HepG2 (cell line): ENCODE measurements around the gene SAMD4A. TPM values are rescaled to one million over a fixed set of nuclear protein-coding genes. Genes with fewer than 3 reads are reported as not detected.

ENCODE experiments used
- BCL6 ChIP-seq: IDR thresholded peaks from 2 replicates; pipeline ENCODE4 v1.6.1; 2016; ENCODE audit warnings: missing genetic modification reagents, missing compliant biosample characterization
- CBX1 ChIP-seq: IDR thresholded peaks from one replicate; pipeline ENCODE4 v1.6.1; 2016; ENCODE audit warnings: antibody characterized with exemption, low read depth
- CC2D1A ChIP-seq: sonication (generic); formaldehyde crosslinking; IDR thresholded peaks from 2 replicates; pipeline ENCODE4 v1.8.1; 2023; ENCODE audit warnings: mild to moderate bottlenecking, missing genetic modification reagents
- MYNN ChIP-seq: sonication (generic); formaldehyde crosslinking; IDR thresholded peaks from 2 replicates; pipeline ENCODE4 v1.4.0; 2020; ENCODE audit warnings: mild to moderate bottlenecking, low read depth, missing genetic modification reagents
- THYN1 ChIP-seq: sonication (generic); formaldehyde crosslinking; IDR thresholded peaks from 2 replicates; pipeline ENCODE4 v1.8.1; 2023; ENCODE audit warnings: low read depth, mild to moderate bottlenecking, moderate library complexity, missing genetic modification reagents, borderline replicate concordance
- ZBTB21 ChIP-seq: sonication (generic); formaldehyde crosslinking; IDR thresholded peaks from 2 replicates; pipeline ENCODE4 v1.4.0; 2020; ENCODE audit warnings: missing genetic modification reagents
- ZNF264 ChIP-seq: sonication (generic); formaldehyde crosslinking; IDR thresholded peaks from 2 replicates; pipeline ENCODE4 v1.4.0; 2020; ENCODE audit warnings: missing genetic modification reagents
- ZNF282 ChIP-seq: fragments of 450-650 bp; IDR thresholded peaks from 2 replicates; pipeline ENCODE4 v1.6.1; 2018; ENCODE audit not compliant: partially characterized antibody
- ZNF598 ChIP-seq: sonication (generic); formaldehyde crosslinking; IDR thresholded peaks from 2 replicates; pipeline ENCODE4 v1.5.1; 2020; ENCODE audit warnings: mild to moderate bottlenecking, missing genetic modification reagents, borderline replicate concordance
- polyA plus RNA-seq, 8 experiments: library from polyadenylated mRNA; depleted of rRNA in 3 of 8; stranded (reverse) in 7 of 8; unstranded in 1 of 8; fragments of >200 nt; fragmentation: Illumina TruSeq in 4 of 8; extraction: Trizol in 4 of 8; gene quantifications; 2 replicates each; pipeline versions ENCODE4 v1.2.1 to v1.2.3, GENCODE V29; 2011 to 2016; ENCODE audit warnings: low read depth in 4 of 8, missing spikeins in 1 of 8, mixed read lengths in 1 of 8; ENCODE audit not compliant: insufficient read depth in 1 of 8
- total RNA-seq, 5 experiments: library from RNA; depleted of rRNA; stranded (reverse); fragments of >200 nt; fragmentation: Illumina TruSeq; extraction: Trizol; gene quantifications; 2 replicates each; pipeline ENCODE4 v1.2.3, GENCODE V29; 2016; ENCODE audit warnings: low read depth in 1 of 5
- TF ChIP-seq, protein P1 (sequence below), 2 experiments: fragments of 450-650 bp in 1 of 2; sonication (generic) in 1 of 2; formaldehyde crosslinking in 1 of 2; IDR thresholded peaks; 2 replicates each; pipeline versions ENCODE4 v1.6.1 to v1.8.0; 2016 to 2022; ENCODE audit warnings: antibody characterized with exemption in 1 of 2, mild to moderate bottlenecking in 1 of 2, missing genetic modification reagents in 1 of 2
- TF ChIP-seq, protein P2 (sequence below): sonication (generic); formaldehyde crosslinking; IDR thresholded peaks from 2 replicates; pipeline ENCODE4 v1.8.0; 2022; ENCODE audit warnings: low read depth, missing genetic modification reagents
- TF ChIP-seq, protein P3 (sequence below): sonication (generic); formaldehyde crosslinking; IDR thresholded peaks from 2 replicates; pipeline ENCODE4 v1.4.0; 2020; ENCODE audit warnings: missing genetic modification reagents, low read depth, mild to moderate bottlenecking, borderline replicate concordance
- TF ChIP-seq, protein P4 (sequence below): sonication (generic); formaldehyde crosslinking; IDR thresholded peaks from 2 replicates; pipeline ENCODE4 v1.5.0; 2020; ENCODE audit warnings: mild to moderate bottlenecking, missing genetic modification reagents

Gene SAMD4A
- total and polyA plus RNA-seq, 2 of the 13 experiments (the other 11 are each of a cell fraction or from before 2014, with no cell fraction given), result 11.8 to 13.0 TPM

DNA sequence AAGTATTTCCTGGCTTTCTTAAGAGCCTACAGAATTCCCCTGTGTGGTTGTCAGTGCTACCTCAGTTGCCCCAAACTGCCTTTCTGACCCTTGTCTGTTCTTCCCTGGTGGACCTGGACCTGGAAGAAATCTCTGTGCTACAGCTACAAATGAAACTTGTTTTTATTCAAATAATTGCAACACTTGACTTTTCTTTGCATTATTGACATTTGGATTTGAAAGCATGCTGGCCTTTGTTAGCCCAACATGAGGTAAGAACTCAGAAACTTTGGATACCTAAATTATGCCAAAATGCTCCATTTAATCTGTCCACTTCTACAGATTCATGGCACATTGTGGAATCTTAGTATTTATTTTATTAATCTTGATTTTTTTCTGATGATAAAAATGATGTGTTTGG, 142.9 kb downstream of the SAMD4A start (continued):
- TF ChIP-seq, protein P1, sequence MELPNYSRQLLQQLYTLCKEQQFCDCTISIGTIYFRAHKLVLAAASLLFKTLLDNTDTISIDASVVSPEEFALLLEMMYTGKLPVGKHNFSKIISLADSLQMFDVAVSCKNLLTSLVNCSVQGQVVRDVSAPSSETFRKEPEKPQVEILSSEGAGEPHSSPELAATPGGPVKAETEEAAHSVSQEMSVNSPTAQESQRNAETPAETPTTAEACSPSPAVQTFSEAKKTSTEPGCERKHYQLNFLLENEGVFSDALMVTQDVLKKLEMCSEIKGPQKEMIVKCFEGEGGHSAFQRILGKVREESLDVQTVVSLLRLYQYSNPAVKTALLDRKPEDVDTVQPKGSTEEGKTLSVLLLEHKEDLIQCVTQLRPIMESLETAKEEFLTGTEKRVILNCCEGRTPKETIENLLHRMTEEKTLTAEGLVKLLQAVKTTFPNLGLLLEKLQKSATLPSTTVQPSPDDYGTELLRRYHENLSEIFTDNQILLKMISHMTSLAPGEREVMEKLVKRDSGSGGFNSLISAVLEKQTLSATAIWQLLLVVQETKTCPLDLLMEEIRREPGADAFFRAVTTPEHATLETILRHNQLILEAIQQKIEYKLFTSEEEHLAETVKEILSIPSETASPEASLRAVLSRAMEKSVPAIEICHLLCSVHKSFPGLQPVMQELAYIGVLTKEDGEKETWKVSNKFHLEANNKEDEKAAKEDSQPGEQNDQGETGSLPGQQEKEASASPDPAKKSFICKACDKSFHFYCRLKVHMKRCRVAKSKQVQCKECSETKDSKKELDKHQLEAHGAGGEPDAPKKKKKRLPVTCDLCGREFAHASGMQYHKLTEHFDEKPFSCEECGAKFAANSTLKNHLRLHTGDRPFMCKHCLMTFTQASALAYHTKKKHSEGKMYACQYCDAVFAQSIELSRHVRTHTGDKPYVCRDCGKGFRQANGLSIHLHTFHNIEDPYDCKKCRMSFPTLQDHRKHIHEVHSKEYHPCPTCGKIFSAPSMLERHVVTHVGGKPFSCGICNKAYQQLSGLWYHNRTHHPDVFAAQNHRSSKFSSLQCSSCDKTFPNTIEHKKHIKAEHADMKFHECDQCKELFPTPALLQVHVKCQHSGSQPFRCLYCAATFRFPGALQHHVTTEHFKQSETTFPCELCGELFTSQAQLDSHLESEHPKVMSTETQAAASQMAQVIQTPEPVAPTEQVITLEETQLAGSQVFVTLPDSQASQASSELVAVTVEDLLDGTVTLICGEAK (IDR thresholded peaks at IDR 0.05), result no peak
- TF ChIP-seq, protein P1 (CRISPR knock-in tag; IDR thresholded peaks at IDR 0.05), result no peak
- TF ChIP-seq MYNN (CRISPR knock-in tag), result no peak
- TF ChIP-seq, protein P2, sequence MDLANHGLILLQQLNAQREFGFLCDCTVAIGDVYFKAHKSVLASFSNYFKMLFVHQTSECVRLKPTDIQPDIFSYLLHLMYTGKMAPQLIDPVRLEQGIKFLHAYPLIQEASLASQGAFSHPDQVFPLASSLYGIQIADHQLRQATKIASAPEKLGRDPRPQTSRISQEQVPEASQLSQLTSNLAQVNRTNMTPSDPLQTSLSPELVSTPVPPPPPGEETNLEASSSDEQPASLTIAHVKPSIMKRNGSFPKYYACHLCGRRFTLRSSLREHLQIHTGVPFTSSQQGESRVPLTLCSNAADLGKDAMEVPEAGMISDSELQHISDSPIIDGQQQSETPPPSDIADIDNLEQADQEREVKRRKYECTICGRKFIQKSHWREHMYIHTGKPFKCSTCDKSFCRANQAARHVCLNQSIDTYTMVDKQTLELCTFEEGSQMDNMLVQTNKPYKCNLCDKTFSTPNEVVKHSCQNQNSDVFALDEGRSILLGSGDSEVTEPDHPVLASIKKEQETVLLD (CRISPR knock-in tag), result no peak
- TF ChIP-seq CC2D1A, result no peak
- no peak for TF ChIP-seq BCL6 (CRISPR knock-in tag)
- TF ChIP-seq, protein P3, sequence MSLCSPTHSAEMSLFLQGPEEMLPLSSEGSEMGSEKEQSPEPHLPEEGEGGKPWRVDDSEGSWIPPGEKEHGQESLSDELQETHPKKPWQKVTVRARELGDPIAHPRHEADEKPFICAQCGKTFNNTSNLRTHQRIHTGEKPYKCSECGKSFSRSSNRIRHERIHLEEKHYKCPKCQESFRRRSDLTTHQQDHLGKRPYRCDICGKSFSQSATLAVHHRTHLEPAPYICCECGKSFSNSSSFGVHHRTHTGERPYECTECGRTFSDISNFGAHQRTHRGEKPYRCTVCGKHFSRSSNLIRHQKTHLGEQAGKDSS (CRISPR knock-in tag), result no peak
- no peak for TF ChIP-seq ZNF598
- TF ChIP-seq, protein P4, sequence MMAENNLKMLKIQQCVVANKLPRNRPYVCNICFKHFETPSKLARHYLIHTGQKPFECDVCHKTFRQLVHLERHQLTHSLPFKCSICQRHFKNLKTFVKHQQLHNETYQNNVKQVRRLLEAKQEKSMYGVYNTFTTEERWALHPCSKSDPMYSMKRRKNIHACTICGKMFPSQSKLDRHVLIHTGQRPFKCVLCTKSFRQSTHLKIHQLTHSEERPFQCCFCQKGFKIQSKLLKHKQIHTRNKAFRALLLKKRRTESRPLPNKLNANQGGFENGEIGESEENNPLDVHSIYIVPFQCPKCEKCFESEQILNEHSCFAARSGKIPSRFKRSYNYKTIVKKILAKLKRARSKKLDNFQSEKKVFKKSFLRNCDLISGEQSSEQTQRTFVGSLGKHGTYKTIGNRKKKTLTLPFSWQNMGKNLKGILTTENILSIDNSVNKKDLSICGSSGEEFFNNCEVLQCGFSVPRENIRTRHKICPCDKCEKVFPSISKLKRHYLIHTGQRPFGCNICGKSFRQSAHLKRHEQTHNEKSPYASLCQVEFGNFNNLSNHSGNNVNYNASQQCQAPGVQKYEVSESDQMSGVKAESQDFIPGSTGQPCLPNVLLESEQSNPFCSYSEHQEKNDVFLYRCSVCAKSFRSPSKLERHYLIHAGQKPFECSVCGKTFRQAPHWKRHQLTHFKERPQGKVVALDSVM (CRISPR knock-in tag), result no peak
- no peak for TF ChIP-seq THYN1 (CRISPR knock-in tag)
- no peak for TF ChIP-seq CBX1
- TF ChIP-seq ZNF264 (CRISPR knock-in tag), result no peak
- no peak for TF ChIP-seq ZNF282
- TF ChIP-seq ZBTB21 (CRISPR knock-in tag), result no peak
